NK-92 treated with Interleukin-12 subunit alpha and Interleukin-12 subunit beta, amount 100 ng/mL, for 24 hours (cell line): ENCODE measurements around the gene POLR2B.
"Not testable (repeated sequence)": the region's sequence is repeated elsewhere in the genome, so short reads cannot be mapped to it uniquely, and the experiment has no call there.

Experiments
- DNase-seq: peaks from one replicate; lab custom pipeline; 2025; lab: John Stamatoyannopoulos, UW

The POLR2B gene

GRCh38 chr4:57053508-57053907 lies 74.8 kb downstream of the POLR2B start:
- DNase-seq, result no peak

- no peak for DNase-seq
These were observed 77.2 kb downstream of the POLR2B start for GRCh38 chr4:57055886-57056285.

GRCh38 chr4:57059890-57060716 lies 81.4 kb downstream of the POLR2B start:
- DNase-seq, result no peak

- not testable (repeated sequence) for DNase-seq
These were observed 82.0 kb downstream of the POLR2B start for GRCh38 chr4:57060717-57061067.

GRCh38 chr4:57061395-57061794 lies 82.7 kb downstream of the POLR2B start:
- no peak for DNase-seq

- DNase-seq, result no peak
These were observed 84.8 kb downstream of the POLR2B start for GRCh38 chr4:57063518-57063917.

- DNase-seq, result no peak
These were observed 85.4 kb downstream of the POLR2B start for GRCh38 chr4:57064120-57064519.

- no peak for DNase-seq
These were observed 86.4 kb downstream of the POLR2B start for GRCh38 chr4:57064811-57065711.

GRCh38 chr4:57065730-57066482 lies 87.2 kb downstream of the POLR2B start:
- DNase-seq, result no peak

- no peak for DNase-seq
These were observed 89.7 kb downstream of the POLR2B start for GRCh38 chr4:57068237-57068981.

GRCh38 chr4:57070461-57070860 lies 91.8 kb downstream of the POLR2B start:
- no peak for DNase-seq

- DNase-seq, result no peak
These were observed 92.6 kb downstream of the POLR2B start for GRCh38 chr4:57071326-57071725.

GRCh38 chr4:57073559-57073958 lies 94.9 kb downstream of the POLR2B start:
- DNase-seq, result no peak

GRCh38 chr4:57074744-57075143 lies 96.0 kb downstream of the POLR2B start:
- DNase-seq, result no peak

GRCh38 chr4:57075367-57075766 lies 96.7 kb downstream of the POLR2B start:
- no peak for DNase-seq

GRCh38 chr4:57076646-57077045 lies 98.0 kb downstream of the POLR2B start:
- DNase-seq, result no peak

- DNase-seq, result no peak
These were observed 99.1 kb downstream of the POLR2B start for GRCh38 chr4:57077550-57078343.

- DNase-seq, result no peak
These were observed 100.2 kb downstream of the POLR2B start for GRCh38 chr4:57078685-57079521.
